SK-N-SH treated with all-trans-retinoic acid at 6 μM for 48 hours (cell line): ENCODE measurements around the gene AHRR.

Experiments
- ATAC-seq: fragments of 200-7000 bp; cut with Tn5 transposase; 3 replicates; pipeline ENCODE4 v1.9.1; 2020; ENCODE audit warnings: mild to moderate bottlenecking, moderate library complexity
- ARNTL ChIP-seq: fragments of 450-650 bp; formaldehyde crosslinking; IDR thresholded peaks from 2 replicates; pipeline ENCODE4 v1.5.0; 2020; ENCODE audit warnings: low read depth, mild to moderate bottlenecking, moderate library complexity, borderline replicate concordance
- BACH2 ChIP-seq: fragments of 250-450 bp; sonication (Bioruptor Pico); IDR thresholded peaks from 2 replicates; pipeline ENCODE4 v1.9.0; 2021; ENCODE audit warnings: mild to moderate bottlenecking, borderline replicate concordance
- CSDC2 ChIP-seq: fragments of 250-450 bp; sonication (Bioruptor Pico); IDR thresholded peaks from 2 replicates; pipeline ENCODE4 v1.5.0; 2020; ENCODE audit warnings: mild to moderate bottlenecking, moderate library complexity
- ESRRG ChIP-seq: fragments of 250-450 bp; sonication (Bioruptor Pico); IDR thresholded peaks from 2 replicates; pipeline ENCODE4 v1.6.1; 2021; ENCODE audit warnings: mild to moderate bottlenecking
- GLIS3 ChIP-seq: fragments of 250-450 bp; sonication (Bioruptor Pico); IDR thresholded peaks from 2 replicates; pipeline ENCODE4 v1.5.0; 2020; ENCODE audit warnings: mild to moderate bottlenecking, moderate library complexity
- ISL1 ChIP-seq: fragments of 250-450 bp; sonication (Bioruptor Pico); IDR thresholded peaks from 2 replicates; pipeline ENCODE4 v2.1.2; 2022; ENCODE audit warnings: mild to moderate bottlenecking, moderate library complexity
- OSR1 ChIP-seq: fragments of 250-450 bp; sonication (Bioruptor Pico); IDR thresholded peaks from 2 replicates; pipeline ENCODE4 v1.8.0; 2022; ENCODE audit warnings: moderate library complexity, mild to moderate bottlenecking, inconsistent platforms
- PPARA ChIP-seq: fragments of 250-450 bp; sonication (Bioruptor Pico); IDR thresholded peaks from 2 replicates; pipeline ENCODE4 v1.5.0; 2020; ENCODE audit warnings: mild to moderate bottlenecking, borderline replicate concordance
- RARB ChIP-seq: fragments of 250-450 bp; sonication (Bioruptor Pico); IDR thresholded peaks from 2 replicates; pipeline ENCODE4 v1.8.0; 2021; ENCODE audit warnings: mild to moderate bottlenecking, moderate library complexity
- SNAI2 ChIP-seq: fragments of 250-450 bp; sonication (Bioruptor Pico); IDR thresholded peaks from 2 replicates; pipeline ENCODE4 v1.5.0; 2020; ENCODE audit warnings: mild to moderate bottlenecking, moderate library complexity
- TCF4 ChIP-seq: fragments of 250-450 bp; sonication (Bioruptor Pico); IDR thresholded peaks from 2 replicates; pipeline ENCODE4 v1.8.0; 2021; ENCODE audit warnings: mild to moderate bottlenecking, moderate library complexity, borderline replicate concordance
- TOX ChIP-seq: fragments of 250-450 bp; sonication (Bioruptor Pico); IDR thresholded peaks from 2 replicates; pipeline ENCODE4 v1.8.0; 2021; ENCODE audit warnings: mild to moderate bottlenecking, moderate library complexity, borderline replicate concordance
- TSHZ2 ChIP-seq: fragments of 250-450 bp; sonication (Bioruptor Pico); IDR thresholded peaks from 2 replicates; pipeline ENCODE4 v1.5.0; 2020; ENCODE audit warnings: mild to moderate bottlenecking, moderate library complexity
- ZC3H10 ChIP-seq: fragments of 250-450 bp; sonication (Bioruptor Pico); IDR thresholded peaks from 2 replicates; pipeline ENCODE4 v1.5.1; 2021; ENCODE audit warnings: mild to moderate bottlenecking, moderate library complexity
- ZFP3 ChIP-seq: fragments of 250-450 bp; sonication (Bioruptor Pico); IDR thresholded peaks from 2 replicates; pipeline ENCODE4 v1.5.0; 2020; ENCODE audit warnings: mild to moderate bottlenecking, moderate library complexity
- ZFP30 ChIP-seq: fragments of 450-650 bp; formaldehyde crosslinking; IDR thresholded peaks from 2 replicates; pipeline ENCODE4 v1.5.0; 2022; ENCODE audit warnings: mild to moderate bottlenecking, moderate library complexity
- ZNF565 ChIP-seq: fragments of 450-650 bp; formaldehyde crosslinking; conservative IDR thresholded peaks from 2 replicates; pipeline ENCODE4 v1.5.0; 2020; ENCODE audit warnings: low read depth, mild to moderate bottlenecking, moderate library complexity
- ZNF70 ChIP-seq: fragments of 450-650 bp; formaldehyde crosslinking; IDR thresholded peaks from 2 replicates; pipeline ENCODE4 v1.5.0; 2020; ENCODE audit warnings: mild to moderate bottlenecking, moderate library complexity
- ZNF8 ChIP-seq: fragments of 450-650 bp; formaldehyde crosslinking; IDR thresholded peaks from 2 replicates; pipeline ENCODE4 v1.5.0; 2020; ENCODE audit warnings: mild to moderate bottlenecking, moderate library complexity
- TF ChIP-seq, protein P1 (sequence below): fragments of 250-450 bp; sonication (Bioruptor Pico); IDR thresholded peaks from 2 replicates; pipeline ENCODE4 v1.5.1; 2020; ENCODE audit warnings: low read depth, mild to moderate bottlenecking, moderate library complexity
- TF ChIP-seq, protein P2 (sequence below): fragments of 250-450 bp; sonication (Bioruptor Pico); IDR thresholded peaks from 2 replicates; pipeline ENCODE4 v1.8.0; 2021; ENCODE audit warnings: low read depth, mild to moderate bottlenecking, moderate library complexity, borderline replicate concordance
- TF ChIP-seq, protein P3 (sequence below): fragments of 250-450 bp; sonication (Bioruptor Pico); IDR thresholded peaks from 2 replicates; pipeline ENCODE4 v1.5.1; 2021; ENCODE audit warnings: mild to moderate bottlenecking, moderate library complexity

Gene AHRR

DNA sequence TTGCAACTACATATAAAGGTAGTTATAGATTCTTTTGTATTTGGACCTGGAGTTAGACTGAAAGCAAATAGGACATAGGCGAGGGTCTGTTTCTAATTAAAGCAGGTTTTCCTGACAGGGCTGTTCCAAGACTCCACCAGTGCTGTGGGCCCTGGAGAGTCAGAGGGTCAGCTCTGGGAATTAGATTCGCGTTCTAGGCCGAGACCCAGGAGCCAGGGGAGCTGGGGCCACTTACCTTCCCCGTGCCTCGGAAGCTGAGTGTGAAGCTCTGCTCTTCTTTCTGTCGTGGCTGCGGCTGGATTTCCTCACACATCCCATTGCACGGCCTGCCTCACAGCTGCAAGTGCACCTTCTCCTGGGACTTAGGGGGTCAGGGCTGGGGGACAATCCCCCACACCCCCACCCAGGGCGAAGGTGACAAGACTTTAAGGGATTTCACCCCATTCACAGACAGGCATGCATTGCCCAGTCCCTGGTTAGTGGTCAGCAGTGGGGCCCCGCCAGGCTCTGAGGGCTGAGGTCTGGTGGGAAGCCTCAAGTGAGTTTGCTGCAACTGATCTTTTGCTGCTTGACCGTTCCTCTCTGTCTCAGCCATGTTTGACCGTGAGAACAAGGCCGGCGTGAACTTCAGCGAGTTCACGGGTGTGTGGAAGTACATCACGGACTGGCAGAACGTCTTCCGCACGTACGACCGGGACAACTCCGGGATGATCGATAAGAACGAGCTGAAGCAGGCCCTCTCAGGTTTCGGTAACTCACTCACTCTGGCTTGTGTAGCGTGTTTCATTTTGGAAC, 15.3 kb upstream of the AHRR start:
- no peak for ATAC-seq
- no peak for TF ChIP-seq TOX (CRISPR knock-in tag)
- TF ChIP-seq BACH2 (CRISPR knock-in tag), result no peak
- no peak for TF ChIP-seq OSR1 (CRISPR knock-in tag)
- TF ChIP-seq ZNF565 (CRISPR knock-in tag), result no peak
- TF ChIP-seq, protein P1, sequence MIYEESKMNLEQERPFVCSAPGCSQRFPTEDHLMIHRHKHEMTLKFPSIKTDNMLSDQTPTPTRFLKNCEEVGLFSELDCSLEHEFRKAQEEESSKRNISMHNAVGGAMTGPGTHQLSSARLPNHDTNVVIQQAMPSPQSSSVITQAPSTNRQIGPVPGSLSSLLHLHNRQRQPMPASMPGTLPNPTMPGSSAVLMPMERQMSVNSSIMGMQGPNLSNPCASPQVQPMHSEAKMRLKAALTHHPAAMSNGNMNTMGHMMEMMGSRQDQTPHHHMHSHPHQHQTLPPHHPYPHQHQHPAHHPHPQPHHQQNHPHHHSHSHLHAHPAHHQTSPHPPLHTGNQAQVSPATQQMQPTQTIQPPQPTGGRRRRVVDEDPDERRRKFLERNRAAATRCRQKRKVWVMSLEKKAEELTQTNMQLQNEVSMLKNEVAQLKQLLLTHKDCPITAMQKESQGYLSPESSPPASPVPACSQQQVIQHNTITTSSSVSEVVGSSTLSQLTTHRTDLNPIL (CRISPR knock-in tag), result no peak
- no peak for TF ChIP-seq PPARA (CRISPR knock-in tag)
- no peak for TF ChIP-seq ZNF8 (CRISPR knock-in tag)
- TF ChIP-seq RARB (CRISPR knock-in tag), result no peak
- TF ChIP-seq, protein P2, sequence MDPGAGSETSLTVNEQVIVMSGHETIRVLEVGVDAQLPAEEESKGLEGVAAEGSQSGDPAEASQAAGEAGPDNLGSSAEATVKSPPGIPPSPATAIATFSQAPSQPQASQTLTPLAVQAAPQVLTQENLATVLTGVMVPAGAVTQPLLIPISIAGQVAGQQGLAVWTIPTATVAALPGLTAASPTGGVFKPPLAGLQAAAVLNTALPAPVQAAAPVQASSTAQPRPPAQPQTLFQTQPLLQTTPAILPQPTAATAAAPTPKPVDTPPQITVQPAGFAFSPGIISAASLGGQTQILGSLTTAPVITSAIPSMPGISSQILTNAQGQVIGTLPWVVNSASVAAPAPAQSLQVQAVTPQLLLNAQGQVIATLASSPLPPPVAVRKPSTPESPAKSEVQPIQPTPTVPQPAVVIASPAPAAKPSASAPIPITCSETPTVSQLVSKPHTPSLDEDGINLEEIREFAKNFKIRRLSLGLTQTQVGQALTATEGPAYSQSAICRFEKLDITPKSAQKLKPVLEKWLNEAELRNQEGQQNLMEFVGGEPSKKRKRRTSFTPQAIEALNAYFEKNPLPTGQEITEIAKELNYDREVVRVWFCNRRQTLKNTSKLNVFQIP, result no peak
- no peak for TF ChIP-seq ZFP3 (CRISPR knock-in tag)
- TF ChIP-seq, all 23 proteins: peak for 0

DNA sequence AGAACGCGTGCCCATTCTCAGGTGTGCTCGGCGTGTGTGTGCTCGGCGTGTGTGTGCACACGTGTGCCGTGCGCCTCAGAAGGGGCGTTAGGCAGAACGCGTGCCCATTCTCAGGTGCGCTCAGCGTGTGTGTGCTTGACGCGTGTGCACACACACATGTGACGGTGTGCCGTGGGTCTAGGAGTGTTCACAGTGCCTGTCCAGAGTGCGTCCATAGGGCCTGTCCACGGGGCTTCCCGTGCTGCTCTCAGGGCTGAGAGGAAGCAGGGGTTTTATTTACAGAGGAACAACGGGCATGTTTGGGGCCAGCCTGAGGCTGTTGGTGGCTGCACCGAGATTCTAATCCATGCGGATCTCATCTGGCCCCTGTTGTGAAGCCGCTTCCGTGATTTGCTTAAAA, 14.2 kb upstream of the AHRR start:
- no peak for ATAC-seq
- TF ChIP-seq RARB (CRISPR knock-in tag) (no peak), TSHZ2 (no peak), ZFP3 (CRISPR knock-in tag) (no peak), TCF4 (CRISPR knock-in tag) (no peak), ZNF70 (CRISPR knock-in tag) (no peak), SNAI2 (CRISPR knock-in tag) (no peak), ISL1 (CRISPR knock-in tag) (no peak), TOX (CRISPR knock-in tag) (no peak), ZFP30 (CRISPR knock-in tag) (no peak)
- TF ChIP-seq, protein P3, sequence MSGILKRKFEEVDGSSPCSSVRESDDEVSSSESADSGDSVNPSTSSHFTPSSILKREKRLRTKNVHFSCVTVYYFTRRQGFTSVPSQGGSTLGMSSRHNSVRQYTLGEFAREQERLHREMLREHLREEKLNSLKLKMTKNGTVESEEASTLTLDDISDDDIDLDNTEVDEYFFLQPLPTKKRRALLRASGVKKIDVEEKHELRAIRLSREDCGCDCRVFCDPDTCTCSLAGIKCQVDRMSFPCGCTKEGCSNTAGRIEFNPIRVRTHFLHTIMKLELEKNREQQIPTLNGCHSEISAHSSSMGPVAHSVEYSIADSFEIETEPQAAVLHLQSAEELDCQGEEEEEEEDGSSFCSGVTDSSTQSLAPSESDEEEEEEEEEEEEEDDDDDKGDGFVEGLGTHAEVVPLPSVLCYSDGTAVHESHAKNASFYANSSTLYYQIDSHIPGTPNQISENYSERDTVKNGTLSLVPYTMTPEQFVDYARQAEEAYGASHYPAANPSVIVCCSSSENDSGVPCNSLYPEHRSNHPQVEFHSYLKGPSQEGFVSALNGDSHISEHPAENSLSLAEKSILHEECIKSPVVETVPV (CRISPR knock-in tag), result no peak

GRCh38 chr5:307794-308579, 13.5 kb upstream of the AHRR start:
- no peak for ATAC-seq
- TF ChIP-seq TSHZ2 (no peak), TCF4 (CRISPR knock-in tag) (no peak), ESRRG (no peak), GLIS3 (no peak), ZNF8 (CRISPR knock-in tag) (no peak), PPARA (CRISPR knock-in tag) (no peak), CSDC2 (CRISPR knock-in tag) (no peak), ZFP3 (CRISPR knock-in tag) (no peak), ZNF70 (CRISPR knock-in tag) (no peak), ARNTL (CRISPR knock-in tag) (no peak), OSR1 (CRISPR knock-in tag) (no peak), BACH2 (CRISPR knock-in tag) (no peak), ZC3H10 (CRISPR knock-in tag) (no peak), TOX (CRISPR knock-in tag) (no peak)
- TF ChIP-seq, protein P2, result no peak
- TF ChIP-seq, protein P1 (CRISPR knock-in tag), result no peak
